ENCODE data around the gene SNX18. TPM values are rescaled to one million over a fixed set of nuclear protein-coding genes. Genes with fewer than 3 reads are reported as not detected.
"Not testable (repeated sequence)": the region's sequence is repeated elsewhere in the genome, so short reads cannot be mapped to it uniquely, and the experiment has no call there.

Gene SNX18
- total RNA-seq, 1 experiment from 2014 or later = 10.8 TPM

GRCh38 chr5:54520438-54520846, 2.9 kb downstream of the SNX18 start:
- peak; percentile 45 for DNase-seq (ENCODE audit: low read depth)

GRCh38 chr5:54520940-54521339, 3.4 kb downstream of the SNX18 start:
- DNase-seq (ENCODE audit: low read depth) = peak; percentile 13

GRCh38 chr5:54521856-54522479, 4.4 kb downstream of the SNX18 start:
- no peak for DNase-seq (ENCODE audit: low read depth)

DNA sequence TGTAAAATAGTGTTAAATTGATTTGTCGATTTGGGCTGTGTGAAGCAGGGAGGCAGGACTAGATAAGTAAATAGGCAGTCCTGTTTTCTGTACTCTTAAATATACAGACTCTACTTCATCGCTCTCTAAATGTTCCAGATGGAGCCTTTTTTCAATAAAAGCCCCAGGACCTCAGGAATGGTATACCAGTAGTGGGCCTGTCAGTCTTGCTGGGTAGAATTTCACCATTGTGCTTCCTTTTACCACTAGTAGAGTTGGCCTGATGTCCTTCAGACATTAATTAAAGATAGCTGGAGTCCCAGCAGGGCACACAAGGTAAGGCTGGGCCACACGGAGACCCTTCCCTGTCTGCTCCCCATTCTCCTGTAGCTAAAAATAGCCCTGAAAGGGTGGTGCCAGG, 6.0 kb downstream of the SNX18 start:
- no peak for DNase-seq (ENCODE audit: low read depth)

- no peak for DNase-seq (ENCODE audit: low read depth)
Measured at GRCh38 chr5:54524082-54524481, 6.5 kb downstream of the SNX18 start.

DNA sequence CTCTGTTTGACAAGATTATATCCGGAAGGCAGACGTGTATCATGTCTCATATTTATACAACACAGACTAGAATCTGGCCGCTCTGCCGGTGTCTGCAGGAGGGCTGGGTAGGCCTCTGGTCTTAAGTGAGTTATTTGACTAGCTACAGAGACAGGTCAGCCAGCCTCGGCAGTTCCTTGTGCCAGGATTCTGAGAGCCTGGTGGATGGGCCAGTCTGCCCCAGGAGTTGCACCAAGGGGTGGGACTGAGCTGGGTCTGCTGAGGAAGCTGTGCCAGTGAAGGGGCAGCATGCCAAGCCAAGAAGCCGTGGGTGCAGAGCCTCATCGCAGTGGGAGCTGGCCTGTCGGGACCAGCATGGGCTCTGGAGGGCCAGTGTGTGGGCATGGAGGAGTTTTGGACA, 7.1 kb downstream of the SNX18 start:
- peak; percentile 27 for DNase-seq (ENCODE audit: low read depth)

DNA sequence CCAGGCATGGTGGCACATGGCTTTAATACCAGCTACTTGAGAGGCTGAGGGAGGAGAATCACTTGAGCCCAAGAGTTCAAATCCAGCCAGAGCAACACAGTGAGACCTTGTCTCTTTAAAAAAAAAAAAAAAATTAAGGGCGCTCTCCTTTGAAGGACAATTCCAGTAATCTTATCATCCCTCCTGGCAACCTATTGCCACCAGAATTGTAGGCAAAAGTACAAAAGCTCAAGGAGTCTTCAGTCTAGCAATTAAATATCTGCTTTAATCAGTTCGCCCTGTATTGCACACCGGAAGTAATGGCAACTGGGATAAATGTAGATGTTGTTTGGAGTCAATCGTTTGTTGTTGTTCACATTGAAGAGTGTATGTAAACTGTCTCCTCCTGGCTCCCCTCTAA, 7.7 kb downstream of the SNX18 start:
- DNase-seq (ENCODE audit: low read depth) = no peak

DNA sequence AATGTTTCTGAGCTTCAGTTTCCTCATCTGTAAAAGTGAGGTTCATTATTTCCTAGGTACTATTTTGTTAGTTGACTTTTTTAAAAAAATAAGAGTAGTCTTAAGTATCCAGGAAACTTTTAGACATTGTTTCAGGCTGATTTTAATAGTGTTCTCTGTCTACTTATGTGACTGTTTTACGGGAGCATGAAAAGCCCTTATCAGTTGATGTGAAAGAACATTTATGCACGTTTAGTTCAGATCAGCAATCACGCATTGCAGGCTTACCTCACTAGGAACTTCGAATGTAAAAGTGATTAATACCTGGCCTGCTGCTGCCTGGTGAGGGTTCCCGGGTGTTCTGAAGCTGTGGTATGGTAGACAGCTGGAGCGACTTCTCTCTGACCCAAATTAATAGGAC, 8.1 kb downstream of the SNX18 start:
- no peak for DNase-seq (ENCODE audit: low read depth)

- no peak for DNase-seq (ENCODE audit: low read depth)
Measured at GRCh38 chr5:54526604-54527288, 9.2 kb downstream of the SNX18 start.

DNA sequence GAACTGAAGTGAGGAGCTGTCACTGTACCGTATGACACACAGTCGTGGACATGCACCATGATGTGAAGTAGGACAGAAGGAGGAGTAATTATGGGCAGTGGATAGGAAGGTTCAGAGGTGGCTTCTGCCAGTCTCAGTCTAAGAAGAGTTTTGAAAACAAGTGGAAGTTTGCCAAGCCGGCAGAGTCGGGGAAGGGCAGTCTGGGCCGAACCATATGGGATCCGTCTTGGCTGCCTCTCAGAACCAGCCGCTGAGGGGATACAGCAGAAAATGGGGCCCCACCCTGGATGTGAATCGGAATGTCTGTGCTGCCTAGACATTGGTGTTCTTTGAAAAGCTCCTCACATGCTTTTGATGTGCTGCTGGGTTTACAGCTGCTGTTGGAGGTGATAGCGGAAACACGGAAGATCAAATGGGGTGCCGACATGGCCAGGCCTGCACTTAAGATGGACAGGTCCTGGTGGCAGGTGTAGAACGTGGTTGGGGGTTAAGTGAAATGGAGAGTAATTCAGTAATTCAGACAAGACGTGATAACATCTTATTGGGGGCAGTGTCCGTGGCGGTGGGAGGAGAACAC, 11.2 kb downstream of the SNX18 start:
- no peak for DNase-seq (ENCODE audit: low read depth)

DNA sequence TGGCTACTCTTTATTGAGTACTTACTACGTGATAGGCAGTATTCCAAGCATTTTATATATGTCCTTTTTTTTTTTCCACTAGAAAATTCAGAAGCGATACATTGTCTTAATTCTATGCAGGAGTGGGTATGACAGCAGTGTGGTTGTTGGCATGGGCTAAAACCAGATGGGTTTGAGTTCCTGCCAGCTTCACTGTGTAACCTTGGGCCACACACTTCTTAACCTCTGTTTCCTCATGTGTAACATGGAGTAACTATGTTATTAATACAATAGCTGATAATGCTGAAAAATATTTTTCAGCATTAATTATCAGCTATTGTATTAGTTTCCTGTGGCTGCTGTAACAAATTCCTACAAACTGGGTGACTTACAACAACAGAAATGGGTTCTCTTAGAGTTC, 12.0 kb downstream of the SNX18 start:
- DNase-seq (ENCODE audit: low read depth) = peak; percentile 21

GRCh38 chr5:54531546-54531945, 14.0 kb downstream of the SNX18 start:
- DNase-seq (ENCODE audit: low read depth) = peak; percentile 42

DNA sequence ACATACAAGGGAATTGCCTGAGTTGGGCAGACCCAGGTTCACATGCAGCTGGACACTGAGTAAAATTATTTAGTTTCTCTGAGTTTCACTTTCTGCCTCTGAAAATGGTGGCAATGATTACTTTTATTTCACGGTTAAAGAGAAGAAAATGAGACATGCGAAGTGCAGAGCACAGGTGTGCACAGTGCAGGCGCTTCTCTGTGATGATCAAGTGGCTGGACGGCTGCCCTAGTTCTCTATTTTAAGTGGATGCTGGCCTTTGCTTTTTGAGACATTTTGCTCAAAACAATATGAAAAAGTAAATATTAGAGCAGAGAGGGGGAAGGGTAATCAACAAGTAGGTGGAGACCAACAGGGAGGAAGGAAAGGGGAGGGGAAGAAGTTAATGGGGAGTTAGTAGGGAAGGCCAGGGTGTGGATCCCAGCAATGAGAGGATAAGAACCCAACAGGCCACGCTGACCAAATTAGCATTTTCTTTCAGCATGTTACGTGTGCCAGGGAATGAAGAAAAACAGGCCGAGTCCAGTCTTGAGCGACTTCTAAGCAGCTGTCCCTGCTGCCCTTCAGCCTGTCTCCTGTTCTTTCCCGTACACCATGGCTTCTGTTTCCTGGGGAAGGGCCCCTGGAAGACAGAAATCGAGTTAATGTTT, 16.1 kb downstream of the SNX18 start:
- no peak for DNase-seq (ENCODE audit: low read depth)

DNA sequence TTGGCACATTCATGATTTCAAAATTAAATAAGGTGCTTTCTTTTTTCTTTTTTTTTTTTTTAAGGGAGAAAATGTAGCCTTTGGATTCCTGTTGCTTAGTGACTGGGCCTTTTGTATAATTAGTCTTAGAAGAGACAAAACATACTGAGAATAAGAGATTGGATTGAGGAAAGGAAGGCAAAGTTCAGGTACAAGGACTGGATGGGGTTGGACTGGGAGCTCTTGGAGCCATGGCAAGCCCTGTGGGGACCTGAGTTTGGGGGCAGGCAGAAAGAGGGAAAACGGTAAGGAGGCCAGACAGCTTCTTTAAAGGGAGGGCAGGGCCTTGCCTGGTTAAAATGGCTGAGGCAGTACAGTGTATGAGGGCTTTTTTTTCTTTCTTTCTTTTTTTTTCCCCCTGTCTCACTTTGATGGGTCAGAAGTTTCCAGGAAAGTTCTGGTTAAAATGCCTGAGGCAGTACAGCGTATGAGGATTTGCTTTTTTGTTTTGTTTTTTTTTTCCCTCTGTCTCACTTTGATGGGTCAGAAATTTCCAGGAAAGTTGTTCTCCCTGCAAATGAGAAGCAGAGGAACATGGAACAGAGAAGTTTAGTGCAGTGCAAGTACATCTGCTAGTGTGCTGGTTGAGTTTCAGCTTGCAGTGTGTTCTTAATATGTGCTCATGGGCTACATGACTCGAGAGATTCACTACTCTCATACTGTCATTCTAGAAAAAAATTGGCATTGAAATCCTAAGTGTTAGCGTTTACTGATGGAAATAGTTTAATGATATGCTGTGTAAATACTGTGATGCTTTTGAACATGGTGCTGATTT, 16.8 kb downstream of the SNX18 start:
- no peak for DNase-seq (ENCODE audit: low read depth)

- DNase-seq (ENCODE audit: low read depth) = no peak
Measured at GRCh38 chr5:54535149-54535844, 17.7 kb downstream of the SNX18 start.

- DNase-seq (ENCODE audit: low read depth) = not testable (repeated sequence)
Measured at GRCh38 chr5:54536375-54536774, 18.8 kb downstream of the SNX18 start.

GRCh38 chr5:54536861-54537260, 19.3 kb downstream of the SNX18 start:
- not testable (repeated sequence) for DNase-seq (ENCODE audit: low read depth)

DNA sequence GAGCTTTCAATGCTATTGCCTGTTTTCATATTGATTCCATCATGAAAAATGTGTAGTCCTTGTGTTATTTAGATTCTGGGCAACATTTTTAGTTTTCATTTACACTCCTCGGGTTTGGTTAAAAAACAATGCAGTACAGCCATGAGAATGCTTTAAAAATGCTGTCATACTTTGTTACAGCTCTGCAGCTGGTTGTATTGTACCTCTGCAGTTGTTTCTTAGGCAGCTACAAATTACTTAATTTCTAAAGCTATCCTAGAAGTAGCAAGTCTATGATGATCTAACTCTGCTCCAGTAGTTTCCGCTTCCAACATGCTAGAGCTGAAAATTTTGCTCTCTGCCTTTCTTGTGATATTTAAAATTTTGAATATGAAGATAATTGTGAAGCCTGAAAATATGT, 20.2 kb downstream of the SNX18 start:
- no peak for DNase-seq (ENCODE audit: low read depth)

- no peak for DNase-seq (ENCODE audit: low read depth)
Measured at GRCh38 chr5:54538156-54538555, 20.6 kb downstream of the SNX18 start.

- no peak for DNase-seq (ENCODE audit: low read depth)
Measured at GRCh38 chr5:54539001-54539400, 21.4 kb downstream of the SNX18 start.

DNA sequence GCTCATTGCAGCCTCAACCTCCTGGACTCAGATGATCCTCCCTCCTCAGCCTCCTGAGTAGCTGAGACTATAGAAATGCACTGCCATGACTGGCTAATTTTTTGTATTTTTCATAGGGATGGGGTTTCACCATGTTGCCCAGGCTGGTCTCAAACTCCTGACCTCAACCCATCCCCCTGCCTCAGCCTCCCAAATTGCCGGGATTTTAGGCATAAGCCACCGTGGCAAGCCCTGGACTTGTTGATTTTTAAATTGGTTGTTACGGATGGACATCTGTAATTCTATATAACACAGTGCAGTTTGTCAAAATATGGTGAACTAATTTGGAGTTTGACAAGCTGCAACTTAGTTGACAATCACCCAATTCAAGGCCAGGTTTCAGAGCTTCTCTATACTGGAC, 22.7 kb downstream of the SNX18 start:
- no peak for DNase-seq (ENCODE audit: low read depth)

Measured in Daoy (cell line).